SJSA1 (cell line): ENCODE measurements around the gene PHACTR2. TPM values are rescaled to one million over a fixed set of nuclear protein-coding genes. Genes with fewer than 3 reads are reported as not detected.

Source experiments
- DNase-seq, 2 experiments: peaks; one replicate each; pipeline ENCODE4 v3.0.0-alpha.2; 2015 to 2020; ENCODE audit warnings: low spot score in 2 of 2, low read depth in 1 of 2
- H3K27ac ChIP-seq: fragments of 250-450 bp; sonication (Bioruptor Pico); 2 replicates; pipeline ENCODE4 v1.5.1; 2020; ENCODE audit warnings: mild to moderate bottlenecking, moderate library complexity
- H3K27me3 ChIP-seq: fragments of 250-450 bp; sonication (Bioruptor Pico); replicated peaks from 2 replicates; pipeline ENCODE4 v1.5.1; 2020; ENCODE audit warnings: mild to moderate bottlenecking, moderate library complexity
- H3K36me3 ChIP-seq: fragments of 250-450 bp; sonication (Bioruptor Pico); 2 replicates; pipeline ENCODE4 v1.5.1; 2020; ENCODE audit warnings: mild to moderate bottlenecking
- H3K4me1 ChIP-seq: fragments of 250-450 bp; sonication (Bioruptor Pico); replicated peaks from 2 replicates; pipeline ENCODE4 v1.6.1; 2021; ENCODE audit warnings: mild to moderate bottlenecking
- H3K4me3 ChIP-seq: fragments of 250-450 bp; sonication (Bioruptor Pico); 2 replicates; pipeline ENCODE4 v1.5.1; 2020; ENCODE audit warnings: mild to moderate bottlenecking
- H3K9me3 ChIP-seq: fragments of 250-450 bp; sonication (Bioruptor Pico); replicated peaks from 2 replicates; pipeline ENCODE4 v1.5.1; 2020; ENCODE audit warnings: mild to moderate bottlenecking
- total RNA-seq: library from RNA; depleted of rRNA; stranded (reverse); fragments of >200 nt; shearing (Covaris generic); gene quantifications from 2 replicates; pipeline ENCODE4 v1.2.3, GENCODE V29; 2014

The PHACTR2 gene
- total RNA-seq, 1 experiment from 2014 or later = 75.1 TPM

GRCh38 chr6:143761074-143761473 lies 83.3 kb downstream of the PHACTR2 start:
- no peak overlapping the region for H3K4me3 ChIP-seq
- H3K27ac ChIP-seq = no peak overlapping the region
- H3K4me1 ChIP-seq = no peaks in the 10 kb centered on the region
- no peak for DNase-seq
- H3K27me3 ChIP-seq = no peaks in the 10 kb centered on the region
- peaks cover 24% of the 10 kb centered on the region for H3K36me3 ChIP-seq
- no peaks in the 10 kb centered on the region for H3K9me3 ChIP-seq

- H3K4me1 ChIP-seq = no peaks in the 10 kb centered on the region
- H3K27me3 ChIP-seq = no peaks in the 10 kb centered on the region
- H3K27ac ChIP-seq = no peak overlapping the region
- H3K4me3 ChIP-seq = no peak overlapping the region
- H3K36me3 ChIP-seq = peaks cover 28% of the 10 kb centered on the region
- no peaks in the 10 kb centered on the region for H3K9me3 ChIP-seq
- DNase-seq = no peak
Observed at GRCh38 chr6:143762126-143762525, 84.4 kb downstream of the PHACTR2 start.

- DNase-seq = no peak
- Histone ChIP-seq H3K4me3 (no peak overlapping the region), H3K36me3 (peaks cover 29% of the 10 kb centered on the region), H3K9me3 (no peaks in the 10 kb centered on the region), H3K27me3 (no peaks in the 10 kb centered on the region), H3K27ac (no peak overlapping the region), H3K4me1 (no peaks in the 10 kb centered on the region)
Observed at GRCh38 chr6:143765422-143766184, 87.8 kb downstream of the PHACTR2 start.

GRCh38 chr6:143766185-143766553 lies 88.4 kb downstream of the PHACTR2 start:
- no peak overlapping the region for H3K27ac ChIP-seq
- peaks cover 29% of the 10 kb centered on the region for H3K36me3 ChIP-seq
- H3K4me1 ChIP-seq = no peaks in the 10 kb centered on the region
- no peaks in the 10 kb centered on the region for H3K9me3 ChIP-seq
- no peak for DNase-seq
- no peaks in the 10 kb centered on the region for H3K27me3 ChIP-seq
- no peak overlapping the region for H3K4me3 ChIP-seq

GRCh38 chr6:143767433-143767832 lies 89.7 kb downstream of the PHACTR2 start:
- Histone ChIP-seq H3K9me3 (no peaks in the 10 kb centered on the region), H3K36me3 (peaks cover 31% of the 10 kb centered on the region), H3K4me1 (no peaks in the 10 kb centered on the region), H3K4me3 (no peak overlapping the region), H3K27me3 (no peaks in the 10 kb centered on the region), H3K27ac (no peak overlapping the region)
- DNase-seq = no peak

- Histone ChIP-seq H3K27ac (no peak overlapping the region), H3K4me3 (no peak overlapping the region), H3K9me3 (no peaks in the 10 kb centered on the region), H3K36me3 (peaks cover 53% of the 10 kb centered on the region), H3K4me1 (no peaks in the 10 kb centered on the region), H3K27me3 (no peaks in the 10 kb centered on the region)
- DNase-seq = no peak
Observed at GRCh38 chr6:143772116-143773086, 94.6 kb downstream of the PHACTR2 start.

GRCh38 chr6:143773506-143774150 lies 95.9 kb downstream of the PHACTR2 start:
- Histone ChIP-seq H3K27me3 (no peaks in the 10 kb centered on the region), H3K4me3 (no peak overlapping the region), H3K36me3 (peaks cover 46% of the 10 kb centered on the region), H3K9me3 (no peaks in the 10 kb centered on the region), H3K27ac (no peak overlapping the region), H3K4me1 (peaks cover 1% of the 10 kb centered on the region)
- no peak for DNase-seq

- Histone ChIP-seq H3K9me3 (no peaks in the 10 kb centered on the region), H3K36me3 (peaks cover 48% of the 10 kb centered on the region), H3K27ac (no peak overlapping the region), H3K27me3 (no peaks in the 10 kb centered on the region), H3K4me3 (no peak overlapping the region), H3K4me1 (peaks cover 8% of the 10 kb centered on the region)
- no peak for DNase-seq
Observed at GRCh38 chr6:143774347-143774746, 96.6 kb downstream of the PHACTR2 start.

GRCh38 chr6:143775336-143775735 lies 97.6 kb downstream of the PHACTR2 start:
- Histone ChIP-seq H3K4me3 (no peak overlapping the region), H3K27ac (no peak overlapping the region), H3K27me3 (no peaks in the 10 kb centered on the region), H3K36me3 (peaks cover 48% of the 10 kb centered on the region), H3K4me1 (peaks cover 10% of the 10 kb centered on the region), H3K9me3 (no peaks in the 10 kb centered on the region)
- DNase-seq = no peak

GRCh38 chr6:143778926-143779325 lies 101.2 kb downstream of the PHACTR2 start:
- Histone ChIP-seq H3K27ac (0 out of 2 replicates have a peak overlapping the region, but pooled peaks have one; percentile 12), H3K4me3 (no peak overlapping the region), H3K4me1 (peaks cover 10% of the 10 kb centered on the region), H3K27me3 (no peaks in the 10 kb centered on the region), H3K9me3 (no peaks in the 10 kb centered on the region), H3K36me3 (peaks cover 34% of the 10 kb centered on the region)
- peak in 1 of 2 experiments; percentile 35 for DNase-seq

GRCh38 chr6:143782481-143782880 lies 104.7 kb downstream of the PHACTR2 start:
- peaks cover 10% of the 10 kb centered on the region for H3K4me1 ChIP-seq
- no peaks in the 10 kb centered on the region for H3K27me3 ChIP-seq
- no peak for DNase-seq
- peaks cover 39% of the 10 kb centered on the region for H3K36me3 ChIP-seq
- H3K9me3 ChIP-seq = no peaks in the 10 kb centered on the region
- no peak overlapping the region for H3K4me3 ChIP-seq
- H3K27ac ChIP-seq = no peak overlapping the region

- Histone ChIP-seq H3K4me1 (peaks cover 10% of the 10 kb centered on the region), H3K36me3 (peaks cover 37% of the 10 kb centered on the region), H3K27me3 (no peaks in the 10 kb centered on the region), H3K9me3 (no peaks in the 10 kb centered on the region), H3K4me3 (no peak overlapping the region), H3K27ac (no peak overlapping the region)
- no peak for DNase-seq
Observed at GRCh38 chr6:143783077-143783476, 105.3 kb downstream of the PHACTR2 start.

- no peaks in the 10 kb centered on the region for H3K27me3 ChIP-seq
- no peak for DNase-seq
- H3K4me1 ChIP-seq = peaks cover 2% of the 10 kb centered on the region
- H3K9me3 ChIP-seq = no peaks in the 10 kb centered on the region
- peaks cover 39% of the 10 kb centered on the region for H3K36me3 ChIP-seq
- H3K4me3 ChIP-seq = no peak overlapping the region
- no peak overlapping the region for H3K27ac ChIP-seq
Observed at GRCh38 chr6:143784316-143784715, 106.6 kb downstream of the PHACTR2 start.
